Stimulated activated CD4-positive, alpha-beta T cell treated with anti-CD3 and anti-CD28 coated beads, TNF-alpha, amount 100 ng/mL, for 24 hours (primary cell): ENCODE measurements around the gene RPL12.
"Not testable (repeated sequence)": the region's sequence is repeated elsewhere in the genome, so short reads cannot be mapped to it uniquely, and the experiment has no call there.

Experiments
- DNase-seq, 3 experiments: peaks; one replicate each; pipeline ENCODE4 v3.0.0-alpha.2; 2020; ENCODE audit warnings: low read depth in 3 of 3

Gene RPL12

DNA sequence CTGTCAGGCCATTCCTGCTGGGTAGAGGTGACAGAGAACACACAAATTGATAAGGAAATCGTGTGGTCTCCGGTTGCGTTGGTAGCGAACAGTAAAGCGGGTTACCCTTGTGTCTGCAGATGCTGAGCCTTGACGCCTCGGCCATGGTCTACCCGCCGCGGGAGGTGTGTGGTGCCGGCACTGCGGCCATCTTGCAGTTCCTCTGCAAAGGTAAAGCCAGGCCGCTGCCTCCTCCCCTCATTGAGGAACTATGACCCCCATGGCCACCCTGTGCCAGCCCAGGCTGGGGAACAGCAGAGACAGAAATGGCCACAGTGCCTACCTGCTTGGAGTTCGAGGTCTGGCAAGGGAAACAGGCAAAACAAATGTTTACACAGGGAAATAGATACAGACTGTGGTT lies 16.4 kb upstream of the RPL12 start:
- DNase-seq, result no peak

DNA sequence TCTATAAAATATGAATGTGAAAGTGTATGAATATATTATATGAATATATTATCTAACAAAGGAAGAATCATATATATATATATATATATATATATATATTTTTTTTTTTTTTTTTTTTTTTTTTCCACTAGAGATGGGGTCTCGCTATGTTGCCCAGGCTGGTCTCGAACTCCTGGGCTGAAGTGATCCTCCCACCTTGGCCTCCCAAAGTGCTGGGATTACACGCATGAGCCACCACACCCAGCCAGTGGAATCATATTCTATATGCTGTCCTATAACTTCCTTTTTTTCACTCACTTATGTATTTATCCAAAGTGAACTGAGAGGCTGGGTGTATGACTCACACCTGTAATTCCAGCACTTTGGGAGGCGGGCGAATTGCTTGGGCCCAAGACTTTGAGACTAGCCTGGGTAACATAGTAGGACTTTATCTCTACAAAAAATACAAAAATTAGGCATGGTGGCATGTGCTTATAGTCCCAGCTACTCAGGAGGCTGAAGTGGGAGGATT lies 15.3 kb upstream of the RPL12 start:
- DNase-seq, result not testable (repeated sequence)

DNA sequence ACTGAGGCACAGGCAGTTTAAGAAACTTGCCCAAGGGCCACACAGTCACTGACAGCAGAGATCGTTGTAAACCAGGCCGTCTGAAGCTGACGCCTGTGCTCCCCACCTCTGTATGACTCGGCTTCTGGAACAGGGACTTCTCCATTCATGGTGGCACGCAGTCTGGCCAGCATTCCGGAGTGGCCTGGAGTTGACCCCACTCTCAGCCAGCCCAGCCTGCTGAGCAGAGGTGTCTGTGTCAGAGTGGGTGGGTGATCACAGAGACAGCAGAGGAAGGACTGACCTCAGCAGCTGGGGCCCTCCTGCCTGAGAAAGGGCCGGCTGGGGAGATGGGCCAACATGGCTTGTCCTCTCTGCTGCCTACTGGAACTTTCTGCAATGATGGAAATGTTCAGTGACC lies 12.7 kb upstream of the RPL12 start:
- DNase-seq, result no peak

DNA sequence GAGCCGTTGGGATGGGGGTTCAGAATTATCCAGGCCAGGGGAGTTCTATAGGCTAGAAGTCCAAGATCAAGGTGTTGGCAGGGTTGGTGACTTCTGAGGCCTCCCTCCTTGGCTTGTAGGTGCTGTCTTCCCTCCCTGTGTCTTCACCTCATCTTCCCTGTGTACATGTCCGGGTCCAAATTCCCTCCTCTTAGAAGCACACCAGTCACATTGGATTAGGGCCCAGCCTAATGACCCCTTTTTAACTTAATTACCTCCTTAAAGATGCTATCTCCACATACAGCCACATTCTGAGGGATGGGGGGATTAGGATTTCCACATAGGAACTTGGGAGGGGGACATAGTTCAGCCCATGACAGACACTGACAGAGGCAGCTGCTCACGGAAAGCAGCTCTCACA lies 12.2 kb upstream of the RPL12 start:
- DNase-seq, result no peak

DNA sequence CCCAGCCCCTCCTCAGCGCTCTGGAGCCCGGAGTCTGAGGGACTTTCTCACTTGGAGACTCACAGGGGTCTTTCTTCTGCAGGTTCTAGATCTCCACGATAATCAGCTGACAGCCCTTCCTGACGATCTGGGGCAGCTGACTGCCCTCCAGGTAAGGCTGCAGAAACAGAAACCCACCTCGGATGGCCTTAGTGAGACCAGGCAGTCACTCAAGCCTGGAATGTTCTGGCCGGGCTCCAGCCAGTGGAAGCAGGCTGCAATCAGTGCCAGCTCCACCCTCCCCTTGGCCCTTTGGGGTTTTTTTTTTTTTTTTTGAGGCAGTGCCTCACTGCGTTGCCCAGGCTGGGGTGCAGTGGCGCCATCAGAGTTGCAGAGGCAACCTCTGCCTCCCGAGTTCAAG lies 7.7 kb upstream of the RPL12 start:
- no peak for DNase-seq

DNA sequence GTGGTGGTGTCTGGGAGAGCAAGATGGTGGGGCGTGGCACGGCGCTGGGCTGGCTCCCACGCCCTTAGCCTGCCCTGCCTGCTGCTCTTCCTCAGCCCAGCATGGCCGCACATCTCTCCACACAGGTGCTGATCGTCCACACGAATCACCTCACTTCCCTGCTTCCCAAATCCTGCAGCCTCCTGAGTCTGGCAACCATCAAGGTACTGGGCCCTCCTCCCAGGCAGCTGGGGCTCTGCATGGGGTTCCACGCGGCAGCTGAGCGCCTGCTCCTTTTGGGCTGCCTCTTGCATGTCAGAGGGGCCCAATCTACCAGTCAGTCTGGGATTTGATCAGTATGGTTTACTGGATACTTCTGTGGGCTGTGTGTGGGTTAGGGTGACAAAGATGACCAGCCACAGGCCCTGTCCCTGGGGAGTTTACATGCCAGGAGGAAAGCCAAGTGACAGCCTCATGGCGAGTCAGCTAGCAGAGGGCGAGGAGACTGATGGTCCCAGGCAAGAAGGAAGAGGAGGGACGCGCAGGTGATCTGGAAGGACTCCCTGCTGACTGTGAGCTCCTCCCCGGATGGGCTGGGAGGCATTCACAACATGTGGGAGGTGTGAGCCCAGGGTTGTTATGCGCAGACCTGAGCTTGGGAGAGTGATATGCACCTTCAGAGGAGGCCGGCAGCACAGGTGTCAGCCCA lies 6.1 kb upstream of the RPL12 start:
- DNase-seq, result no peak

DNA sequence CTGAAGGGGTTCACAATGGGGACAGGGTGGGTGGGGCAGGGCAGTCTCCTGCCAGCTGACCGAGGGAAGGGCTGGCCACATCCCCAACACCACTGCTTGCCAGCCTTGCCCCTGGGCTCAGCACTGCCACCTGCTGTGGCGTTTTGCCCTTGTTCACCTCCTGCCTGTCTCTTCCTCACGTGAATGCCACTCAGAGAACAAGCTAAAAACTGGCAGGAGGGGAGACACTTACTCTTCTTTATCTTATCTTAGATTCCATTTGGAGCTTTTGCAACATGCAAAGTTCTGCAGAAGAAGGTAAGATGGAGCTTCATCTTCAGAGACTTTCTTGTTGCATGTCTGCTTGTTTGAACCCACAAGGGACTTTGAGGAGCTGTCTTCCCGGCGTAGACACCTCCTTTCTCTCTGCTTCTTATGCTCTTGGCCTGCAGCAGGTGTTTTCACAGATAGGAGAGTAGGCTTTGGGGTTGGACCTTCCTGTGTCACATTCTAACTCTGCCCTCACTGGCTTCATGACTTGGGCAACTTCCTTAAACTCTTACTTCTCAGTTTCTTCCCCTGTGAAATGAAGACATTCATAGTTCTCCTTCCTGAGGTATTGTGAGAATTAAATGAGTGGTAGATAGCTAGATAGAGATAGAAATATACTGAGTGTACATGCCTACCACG lies 4.3 kb upstream of the RPL12 start:
- DNase-seq, result no peak

DNA sequence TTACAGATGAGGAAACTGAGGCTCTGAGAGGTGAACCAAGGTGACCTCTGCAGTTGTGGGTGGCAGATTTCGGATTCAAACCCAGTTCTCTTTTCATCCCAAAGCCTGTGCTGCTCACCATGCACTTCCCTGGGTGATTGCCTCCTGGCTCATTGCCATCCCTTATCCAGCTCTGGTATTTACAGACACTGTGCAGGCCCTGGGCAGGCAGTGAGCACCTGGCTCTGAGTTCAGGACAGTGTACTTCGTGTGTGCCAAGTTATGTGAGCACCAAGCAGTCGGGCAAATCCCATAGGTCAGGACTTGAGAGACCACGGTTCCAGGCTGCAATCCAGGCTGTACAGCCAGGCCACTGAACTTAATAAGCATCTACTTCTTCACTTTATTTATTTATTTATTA lies 1.5 kb upstream of the RPL12 start:
- no peak for DNase-seq

DNA sequence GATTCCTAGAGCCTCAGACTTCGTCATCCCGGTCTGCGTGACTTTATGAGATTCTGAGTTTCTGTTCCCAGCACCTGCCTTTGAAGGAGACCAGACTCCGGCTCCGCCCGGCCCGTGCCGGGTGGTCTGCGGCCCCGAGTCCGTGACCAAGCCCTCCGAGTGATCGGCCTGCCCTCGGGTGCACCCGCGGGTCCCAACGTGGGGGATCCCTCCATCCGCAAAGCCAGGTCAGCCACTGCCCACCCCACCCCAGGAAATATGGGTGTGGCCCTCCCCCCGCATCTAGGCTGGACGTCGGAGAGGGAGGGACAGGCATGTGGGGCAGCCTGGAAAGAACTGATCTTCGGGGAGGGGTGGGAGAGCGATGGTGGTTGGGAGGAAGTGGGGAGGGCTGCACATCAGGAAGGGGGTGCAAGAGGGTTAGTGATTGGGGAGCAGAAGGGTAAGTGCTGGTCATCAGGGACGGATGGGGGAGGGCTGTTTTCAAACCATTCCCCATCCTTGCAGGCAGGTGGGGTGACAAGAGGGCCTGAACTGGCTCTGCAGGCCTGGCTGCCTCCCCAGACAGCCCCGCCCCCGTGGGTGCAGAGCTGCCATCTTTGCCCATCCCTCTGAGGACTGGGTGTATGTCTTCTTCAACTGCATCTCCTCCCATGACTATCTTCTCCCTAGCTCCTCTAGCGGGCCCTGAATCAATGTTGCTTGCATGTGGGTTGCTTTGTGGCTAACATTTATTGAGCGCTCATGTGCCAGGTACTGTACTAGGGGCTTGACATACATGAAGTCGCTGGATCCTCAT lies 851 bp upstream of the RPL12 start:
- no peak for DNase-seq

DNA sequence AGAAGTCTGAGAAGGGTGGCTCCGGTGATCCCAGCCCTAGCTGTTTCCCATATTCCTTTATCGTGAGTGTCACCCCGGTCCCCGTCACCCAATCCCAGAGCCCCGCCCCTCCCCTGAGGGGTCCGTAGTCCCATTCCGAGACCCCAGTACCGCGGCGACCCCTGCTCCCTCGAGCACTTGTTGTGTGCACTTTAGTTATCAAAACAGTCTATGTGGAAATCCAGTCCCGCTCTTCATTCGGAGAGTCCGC lies 327 bp upstream of the RPL12 start:
- DNase-seq, result no peak

DNA sequence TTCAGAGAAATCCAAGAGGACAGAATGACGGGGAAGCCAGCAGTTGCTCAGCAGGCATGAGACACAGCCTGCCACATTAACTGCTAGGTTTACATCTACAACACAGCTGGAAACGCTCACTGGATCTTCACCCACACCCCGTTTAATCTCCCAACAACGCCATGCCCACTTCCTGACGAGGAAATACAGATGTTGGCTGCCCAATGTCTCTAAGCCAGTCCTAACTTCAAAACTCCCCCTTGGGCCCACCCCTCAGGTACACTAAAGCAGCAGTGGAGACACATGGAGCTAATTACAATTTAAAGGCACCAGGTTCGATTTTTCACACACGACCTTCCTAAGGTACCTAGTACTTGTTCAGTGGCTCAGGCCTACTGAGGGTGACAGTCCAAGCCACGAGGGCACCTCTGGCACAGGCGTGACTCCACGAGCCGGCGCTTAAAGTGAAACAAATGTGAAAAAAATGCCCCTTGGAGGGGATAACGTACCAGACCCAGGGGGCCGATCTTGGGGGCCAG lies 904 bp downstream of the RPL12 start:
- DNase-seq, result no peak

DNA sequence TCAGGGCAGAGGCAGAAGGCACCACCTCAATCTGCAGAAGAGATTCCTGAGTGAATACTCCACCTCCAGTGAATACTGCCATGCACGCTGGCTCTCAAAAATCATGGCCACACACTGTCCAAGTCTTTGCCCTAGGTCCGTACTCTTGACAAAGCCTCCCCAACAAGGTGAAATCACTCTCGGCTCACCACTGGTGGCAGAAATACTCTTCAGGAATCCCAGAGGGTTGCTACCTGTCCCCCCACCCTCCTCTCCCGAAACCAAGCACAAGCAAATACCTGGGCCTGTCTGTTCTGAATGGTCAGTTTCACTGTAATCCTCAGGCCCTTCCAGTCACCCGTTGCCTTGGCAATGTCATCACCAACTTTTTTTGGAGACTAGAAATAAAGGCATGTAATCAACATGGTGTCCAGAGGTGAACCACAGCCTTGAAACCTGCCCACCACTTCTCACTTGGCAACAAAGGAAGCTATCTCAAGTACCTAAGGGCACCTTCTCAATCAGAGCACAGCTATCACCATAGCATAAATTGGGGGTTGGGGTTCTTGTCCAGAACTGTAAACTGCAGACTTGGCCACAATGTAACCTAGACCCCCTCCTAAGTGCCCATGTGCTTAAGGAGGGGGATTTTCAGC lies 1.8 kb downstream of the RPL12 start:
- DNase-seq, result no peak

DNA sequence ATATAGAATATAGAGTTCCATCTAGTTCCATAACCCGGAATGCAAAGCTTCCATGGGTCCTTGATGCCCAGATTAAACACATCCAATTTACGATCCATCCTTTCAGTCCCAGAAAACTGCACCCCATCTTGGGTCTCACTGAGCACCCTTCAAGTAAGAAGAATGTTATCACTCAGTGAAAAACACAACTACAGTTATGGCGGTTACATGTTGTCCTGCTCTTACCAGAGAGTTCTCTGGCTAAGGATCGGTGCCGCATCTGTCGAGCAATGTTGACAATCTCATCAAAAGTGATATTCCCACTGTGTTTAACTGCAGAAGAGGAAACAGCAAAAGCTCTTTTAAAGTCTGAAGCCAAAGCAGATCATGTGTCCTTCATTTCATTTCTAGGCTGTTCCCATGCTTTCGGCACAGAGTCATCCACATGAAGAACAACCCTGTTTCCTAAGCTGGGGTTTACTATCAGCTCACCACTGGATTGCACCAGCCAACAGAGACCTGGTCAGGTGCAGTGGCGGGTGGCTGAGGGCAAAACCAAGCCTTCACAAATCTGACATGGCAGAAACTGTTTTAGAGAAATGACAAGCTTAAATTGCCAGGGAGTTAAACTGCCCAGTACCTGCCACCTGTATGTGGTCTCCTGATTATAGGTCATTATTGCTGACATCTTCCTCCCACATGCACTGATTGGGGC lies 2.9 kb downstream of the RPL12 start:
- DNase-seq, result no peak

DNA sequence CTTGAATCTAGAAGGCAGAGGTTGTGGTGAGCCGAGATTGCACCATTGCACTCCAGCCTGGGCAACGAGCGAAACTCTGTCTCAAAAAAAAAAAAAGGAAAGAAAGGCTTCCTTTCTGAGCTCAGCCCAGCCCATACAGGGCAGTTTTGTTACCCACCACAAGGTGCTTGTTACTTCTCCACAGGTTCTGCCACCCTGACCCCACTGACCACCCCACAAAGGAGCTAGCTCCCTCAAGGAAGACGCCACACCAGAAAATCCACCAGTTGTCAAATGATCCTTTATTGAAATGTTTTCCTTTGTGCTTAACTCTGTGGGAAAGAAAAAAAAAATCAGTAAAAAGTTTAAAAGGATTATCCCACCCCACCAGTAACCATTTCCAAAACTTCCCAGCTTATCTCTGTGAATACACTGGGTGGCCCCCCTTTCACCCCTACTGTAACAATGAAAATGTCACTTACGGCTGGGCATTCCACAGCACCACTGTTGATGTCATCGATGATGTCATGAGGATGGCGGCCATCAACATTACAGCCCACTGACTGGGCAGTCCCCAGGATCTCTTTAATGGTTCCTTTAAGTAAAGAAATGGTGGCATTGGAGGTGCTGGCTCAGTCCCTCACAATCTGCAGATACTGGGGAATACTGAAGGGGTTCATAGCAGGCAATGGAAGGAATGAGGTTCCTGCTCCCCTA lies 3.6 kb downstream of the RPL12 start:
- DNase-seq, result no peak

DNA sequence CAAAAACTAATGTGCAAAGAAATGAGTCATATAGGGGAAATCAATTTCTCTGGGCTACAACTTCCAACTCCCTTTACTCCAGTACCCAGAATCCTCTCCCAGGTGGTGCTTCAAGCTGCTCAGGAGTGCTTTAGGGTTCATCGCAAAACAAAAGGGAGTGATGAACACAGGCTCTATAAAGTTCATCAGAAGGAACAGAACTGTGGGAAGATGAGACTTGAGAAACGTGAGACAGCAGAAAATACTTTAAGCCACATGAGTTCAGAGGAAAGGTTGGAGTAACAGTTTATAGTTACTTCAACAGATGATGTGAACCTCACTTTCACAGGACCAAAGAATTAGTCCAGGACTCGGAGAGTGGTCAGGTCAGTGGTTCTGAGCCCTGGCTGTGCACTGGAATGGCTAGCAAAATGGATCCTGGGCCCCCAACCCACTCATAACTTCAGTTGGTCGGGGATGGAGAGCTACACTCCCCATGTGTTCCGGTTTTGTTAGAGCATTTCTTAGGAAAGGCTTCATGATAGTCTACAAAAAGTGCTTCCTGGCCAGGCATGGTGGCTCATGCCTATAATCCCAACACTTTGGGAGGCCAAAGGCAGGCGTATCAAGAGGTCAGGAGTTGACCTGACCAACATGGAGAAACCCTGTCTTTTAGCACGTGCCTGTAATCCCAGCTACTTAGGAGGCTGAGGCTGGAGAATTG lies 4.3 kb downstream of the RPL12 start:
- no peak for DNase-seq

DNA sequence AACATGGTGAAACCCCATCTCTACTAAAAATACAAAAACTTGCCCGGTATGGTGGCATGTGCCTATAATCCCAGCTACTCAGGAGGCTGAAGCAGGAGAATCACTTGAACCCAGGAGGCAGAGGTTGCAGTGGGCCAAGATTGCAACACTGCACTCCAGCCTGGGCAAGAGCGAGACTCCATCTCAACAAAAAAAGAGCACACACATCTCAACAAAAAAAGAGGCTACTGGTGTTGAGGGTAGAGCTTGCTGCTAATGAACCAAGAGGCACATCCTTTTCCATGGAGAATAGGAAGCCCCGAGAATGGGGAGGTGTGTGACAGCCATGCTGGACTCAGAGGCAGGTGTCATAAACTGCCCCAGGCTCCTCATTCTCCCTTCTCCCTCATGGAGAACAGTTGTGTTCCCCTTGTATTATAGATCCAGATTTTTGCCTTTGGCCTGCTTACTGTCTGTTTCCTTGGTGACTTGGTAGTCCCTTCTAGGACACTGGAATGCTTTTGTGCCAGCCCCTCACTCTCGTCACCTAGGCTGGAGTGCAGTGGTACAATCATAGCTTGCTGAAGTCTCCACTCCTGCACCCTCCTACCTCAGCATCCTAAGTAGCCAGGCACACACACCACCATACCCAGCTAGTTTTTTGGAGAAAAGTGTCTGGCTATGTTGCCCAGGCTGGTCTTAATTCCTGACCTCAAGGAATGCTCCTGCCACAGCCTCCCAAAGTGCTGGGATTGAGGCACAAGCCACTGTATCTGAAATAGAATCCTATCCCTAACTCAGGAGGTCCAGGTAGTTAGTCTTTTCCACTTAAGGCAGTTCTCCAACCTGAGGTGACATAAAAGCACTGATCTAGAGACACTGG lies 5.1 kb downstream of the RPL12 start:
- DNase-seq, result no peak

DNA sequence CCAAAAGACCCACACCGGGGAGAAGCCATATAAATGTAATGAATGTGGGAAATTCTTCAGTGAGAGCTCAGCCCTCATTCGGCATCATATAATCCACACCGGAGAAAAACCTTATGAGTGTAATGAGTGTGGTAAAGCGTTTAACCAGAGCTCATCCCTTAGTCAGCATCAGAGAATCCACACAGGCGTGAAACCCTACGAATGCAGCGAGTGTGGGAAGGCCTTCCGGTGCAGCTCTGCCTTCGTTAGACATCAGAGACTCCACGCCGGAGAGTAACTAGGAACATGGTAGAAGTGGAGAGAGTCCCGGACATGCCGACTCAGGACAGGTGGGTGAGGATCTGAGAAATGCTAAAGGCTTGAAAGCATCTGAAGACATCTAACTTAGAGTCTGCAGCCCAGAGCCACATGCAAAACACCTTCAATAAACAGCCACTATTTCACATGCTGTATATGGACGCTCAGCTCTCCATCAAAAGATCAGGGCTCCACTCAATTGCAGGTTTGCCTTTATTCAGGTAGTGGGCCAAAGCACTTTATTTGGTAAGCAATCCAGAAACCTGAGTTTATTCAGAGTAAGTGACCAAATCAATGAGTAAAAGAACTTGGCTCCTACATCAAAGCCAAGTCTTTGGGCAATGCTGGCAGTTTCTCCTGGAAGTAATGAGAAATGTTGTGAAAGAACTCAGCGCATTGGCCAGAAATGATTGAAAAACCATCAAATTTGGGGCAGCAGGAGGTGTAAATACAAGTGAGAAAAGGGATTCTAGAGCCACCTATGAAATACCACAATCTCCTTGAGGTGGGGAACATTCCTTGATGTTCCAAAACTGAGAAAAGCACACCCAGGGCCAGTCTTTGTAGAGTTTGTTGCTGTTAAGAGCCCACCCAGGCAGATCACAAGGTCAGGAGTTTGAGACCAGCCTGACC lies 6.0 kb downstream of the RPL12 start:
- DNase-seq, result no peak

DNA sequence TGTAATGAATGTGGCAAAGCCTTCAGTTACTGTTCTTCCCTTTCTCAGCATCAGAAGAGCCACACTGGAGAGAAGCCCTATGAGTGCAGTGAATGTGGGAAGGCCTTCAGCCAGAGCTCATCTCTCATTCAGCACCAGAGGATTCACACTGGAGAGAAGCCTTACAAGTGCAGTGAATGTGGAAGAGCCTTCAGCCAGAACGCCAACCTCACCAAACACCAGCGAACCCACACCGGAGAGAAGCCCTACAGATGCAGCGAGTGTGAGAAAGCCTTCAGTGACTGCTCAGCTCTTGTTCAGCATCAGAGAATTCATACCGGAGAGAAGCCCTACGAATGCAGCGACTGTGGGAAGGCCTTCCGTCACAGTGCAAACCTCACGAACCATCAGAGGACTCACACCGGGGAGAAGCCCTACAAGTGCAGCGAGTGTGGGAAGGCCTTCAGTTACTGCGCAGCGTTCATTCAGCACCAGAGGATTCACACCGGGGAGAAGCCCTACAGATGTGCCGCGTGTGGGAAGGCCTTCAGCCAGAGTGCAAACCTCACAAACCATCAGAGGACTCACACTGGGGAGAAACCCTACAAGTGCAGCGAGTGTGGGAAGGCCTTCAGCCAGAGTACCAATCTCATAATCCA lies 6.8 kb downstream of the RPL12 start:
- DNase-seq, result no peak
